SHP77 treated with DMSO at 0.1 percent for 48 hours (cell line): ENCODE results near the gene TAF1L.

Source experiments
- DNase-seq: peaks from one replicate; lab custom pipeline; 2025; lab: John Stamatoyannopoulos, UW

The TAF1L gene

DNA sequence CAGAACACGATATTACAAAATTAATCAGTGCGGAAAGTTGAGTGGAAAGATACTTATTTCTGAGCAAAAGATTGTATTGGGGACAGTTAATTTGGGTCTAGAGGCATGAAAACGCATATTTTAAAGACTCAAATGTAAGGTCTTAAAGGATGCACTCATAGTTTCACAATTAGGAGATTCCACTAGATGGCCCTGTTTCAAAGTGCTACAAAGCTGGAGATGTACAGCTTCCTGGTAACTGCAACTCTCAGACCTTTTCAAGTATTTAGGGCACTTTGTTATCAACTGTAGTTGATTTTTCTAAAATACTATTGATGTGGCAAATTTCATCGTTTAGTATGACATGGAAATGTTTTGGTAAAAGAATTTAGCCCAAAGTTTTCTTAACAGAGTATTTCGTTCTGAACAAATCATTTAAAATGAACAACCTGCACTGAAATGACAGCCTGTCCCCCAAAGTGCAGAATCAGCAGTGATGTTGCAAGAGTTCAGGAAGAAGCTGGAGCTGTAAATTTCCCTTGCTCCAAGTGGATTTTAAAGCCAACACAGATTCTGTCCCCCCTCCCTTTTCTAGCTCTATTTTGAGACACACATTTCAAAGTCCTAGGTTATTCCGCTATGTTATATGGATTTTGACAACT lies 46.3 kb downstream of the TAF1L start:
- DNase-seq, result no peak

DNA sequence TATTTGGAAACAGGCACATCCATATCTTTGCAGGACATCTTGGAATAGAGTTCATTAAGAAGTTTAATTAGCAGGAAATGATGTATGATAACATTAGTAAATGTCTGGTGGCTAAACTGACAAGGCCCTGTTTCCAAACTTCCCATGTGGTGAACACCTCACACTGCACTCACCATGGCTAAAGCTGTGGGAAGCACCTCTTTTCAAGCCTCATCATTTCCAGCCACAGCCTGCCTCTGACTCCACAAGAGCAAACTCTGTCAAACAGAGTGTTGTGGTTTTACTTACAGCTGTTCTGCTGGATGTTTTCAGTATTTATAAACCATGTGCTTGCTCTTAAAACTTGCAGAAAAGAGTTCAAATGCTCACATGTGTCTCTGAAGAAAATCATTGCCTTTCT lies 47.6 kb downstream of the TAF1L start:
- DNase-seq, result no peak

DNA sequence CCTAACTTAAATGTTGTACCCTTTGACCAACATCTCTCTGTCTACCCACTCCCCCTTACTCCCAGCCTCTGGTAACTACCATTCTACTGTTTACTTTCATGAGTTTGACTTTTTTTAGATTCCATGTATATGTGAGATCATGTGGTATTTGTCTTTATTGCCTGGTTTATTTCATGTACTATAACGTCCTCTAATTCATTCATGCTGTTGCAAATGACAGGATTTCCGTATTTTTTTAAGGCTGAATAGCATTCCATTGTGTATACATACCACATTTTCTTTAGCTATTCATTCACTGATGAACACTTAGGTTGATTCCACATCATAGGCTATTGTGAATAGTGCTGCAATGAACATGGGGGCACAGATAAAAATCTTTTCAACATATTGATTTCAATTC lies 50.7 kb downstream of the TAF1L start:
- DNase-seq, result no peak

GRCh38 chr9:32581512-32582143 lies 53.8 kb downstream of the TAF1L start:
- no peak for DNase-seq

GRCh38 chr9:32580631-32581300 lies 54.7 kb downstream of the TAF1L start:
- DNase-seq, result no peak

GRCh38 chr9:32579706-32580331 lies 55.6 kb downstream of the TAF1L start:
- DNase-seq, result no peak
